ENCODE results near the gene ADSL. TPM values are rescaled to one million over a fixed set of nuclear protein-coding genes. Genes with fewer than 3 reads are reported as not detected.

ADSL gene
- total RNA-seq, 1 experiment from 2014 or later: 126 TPM

DNA sequence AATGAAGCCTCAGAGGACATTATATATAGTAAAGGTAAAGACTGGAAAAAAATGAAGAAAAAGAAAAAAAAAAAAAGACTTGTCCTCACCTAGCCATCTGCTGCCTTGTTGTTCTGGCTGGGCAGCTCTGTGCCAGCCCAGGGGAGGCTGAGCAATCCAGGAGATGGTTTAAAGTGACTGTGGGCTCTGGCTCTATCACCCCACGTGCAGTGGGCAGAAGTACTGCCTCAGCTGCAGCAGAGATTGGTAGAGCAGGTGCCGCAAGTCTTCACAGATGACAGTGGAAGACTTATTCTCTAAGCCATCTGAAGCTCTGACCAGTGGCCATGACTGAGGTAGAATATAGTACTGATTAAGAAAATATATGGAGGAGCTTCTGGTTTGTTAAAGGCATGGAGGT lies 86.3 kb downstream of the ADSL start (continued):
- TF ChIP-seq, protein P1, sequence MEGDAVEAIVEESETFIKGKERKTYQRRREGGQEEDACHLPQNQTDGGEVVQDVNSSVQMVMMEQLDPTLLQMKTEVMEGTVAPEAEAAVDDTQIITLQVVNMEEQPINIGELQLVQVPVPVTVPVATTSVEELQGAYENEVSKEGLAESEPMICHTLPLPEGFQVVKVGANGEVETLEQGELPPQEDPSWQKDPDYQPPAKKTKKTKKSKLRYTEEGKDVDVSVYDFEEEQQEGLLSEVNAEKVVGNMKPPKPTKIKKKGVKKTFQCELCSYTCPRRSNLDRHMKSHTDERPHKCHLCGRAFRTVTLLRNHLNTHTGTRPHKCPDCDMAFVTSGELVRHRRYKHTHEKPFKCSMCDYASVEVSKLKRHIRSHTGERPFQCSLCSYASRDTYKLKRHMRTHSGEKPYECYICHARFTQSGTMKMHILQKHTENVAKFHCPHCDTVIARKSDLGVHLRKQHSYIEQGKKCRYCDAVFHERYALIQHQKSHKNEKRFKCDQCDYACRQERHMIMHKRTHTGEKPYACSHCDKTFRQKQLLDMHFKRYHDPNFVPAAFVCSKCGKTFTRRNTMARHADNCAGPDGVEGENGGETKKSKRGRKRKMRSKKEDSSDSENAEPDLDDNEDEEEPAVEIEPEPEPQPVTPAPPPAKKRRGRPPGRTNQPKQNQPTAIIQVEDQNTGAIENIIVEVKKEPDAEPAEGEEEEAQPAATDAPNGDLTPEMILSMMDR (IDR thresholded peaks at IDR 0.05 in 2 of 3, conservative IDR thresholded peaks at IDR 0.05 in 1 of 3; ENCODE audit: borderline replicate concordance in 1 of 3, insufficient read depth in 1 of 3, low read depth in 2 of 3, low read length in 2 of 3): no peak
- no peak for TF ChIP-seq JUND (IDR thresholded peaks at IDR 0.05)
- TF ChIP-seq YY1 (IDR thresholded peaks at IDR 0.05; ENCODE audit: extremely low read depth, insufficient replicate concordance, low read depth, low read length): no peak

DNA sequence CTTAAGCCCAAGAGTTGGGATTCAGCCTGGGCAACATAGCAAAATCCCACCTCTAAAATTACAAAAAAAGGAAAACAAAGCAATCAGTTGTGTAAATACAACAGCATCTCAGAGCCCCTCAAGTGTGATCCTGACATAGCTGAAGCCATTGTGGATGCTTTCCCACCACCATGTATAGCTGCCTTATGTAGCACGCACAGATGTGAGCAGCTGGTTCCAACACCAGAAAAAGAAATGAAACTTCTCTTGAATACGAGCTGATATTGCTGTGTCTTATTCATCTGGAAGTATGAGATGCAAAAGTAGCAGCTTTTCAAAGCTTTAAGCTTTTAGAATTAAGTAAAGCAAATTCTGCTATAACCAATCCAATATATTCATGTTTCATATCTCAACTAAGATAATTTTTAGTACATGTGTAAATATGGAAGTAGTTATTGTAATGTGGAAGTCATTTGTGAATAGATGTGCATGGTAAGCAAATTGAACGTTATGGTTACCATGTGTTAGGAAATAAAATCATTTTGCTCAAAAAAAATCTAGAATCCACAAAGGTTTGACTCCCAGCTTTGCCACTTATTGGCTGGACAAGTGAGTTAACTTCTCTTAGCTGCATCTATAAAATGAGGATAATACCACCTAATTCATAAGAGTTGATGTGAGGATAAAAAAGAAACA lies 87.3 kb downstream of the ADSL start:
- DNase-seq (ENCODE audit: low read depth, low spot score): no peak
- no peaks in the 10 kb centered on the region for H3K27me3 ChIP-seq (ENCODE audit: insufficient read depth, low read length)
- H4K20me1 ChIP-seq (ENCODE audit: insufficient read depth): no peaks in the 10 kb centered on the region
- RAD21 ChIA-PET (ENCODE audit: low non-redundant PET in 1 of 2, low total read pairs in 2 of 2, uncharacterized antibody in 2 of 2, unreplicated experiment in 2 of 2): no interaction called here
- H3K36me3 ChIP-seq (ENCODE audit: control insufficient read depth in 1 of 2, insufficient read depth in 2 of 2, low read length in 2 of 2): peaks cover 0 to 4% of the 10 kb centered on the region in 2 experiments; a peak in 1 of 4 replicates
- H3K27ac ChIP-seq (ENCODE audit: low read depth, low read length): no peak overlapping the region
- H3K4me3 ChIP-seq (replicated peaks in 1 of 2; ENCODE audit: low read depth in 1 of 2, low read length in 2 of 2): no peak overlapping the region
- BruUV-seq (replicated peaks): no TSS peak
- POLR2A ChIA-PET: no interaction called here
- no peak overlapping the region for H3K9ac ChIP-seq (ENCODE audit: low read length)
- H3K4me2 ChIP-seq (ENCODE audit: low read length): no peak overlapping the region
- H3K79me2 ChIP-seq (ENCODE audit: insufficient read depth, low read length): 0 out of 2 replicates have a peak, but pooled peaks cover 3% of the 10 kb centered on the region
- no peaks in the 10 kb centered on the region for H3K9me3 ChIP-seq (ENCODE audit: control insufficient read depth in 1 of 2, insufficient read depth in 1 of 2, low read depth in 1 of 2, low read length in 2 of 2)
- CTCF ChIA-PET: interaction anchor here (0.6 kb wide), 1 partner anchor 412 kb away, joined by 3 read pairs; no protein-coding TSS in a partner anchor
- peaks cover 0 to 2% of the 10 kb centered on the region in 2 experiments; a peak in 1 of 4 replicates for H3K4me1 ChIP-seq (ENCODE audit: control insufficient read depth in 1 of 2, insufficient read depth in 2 of 2, low read length in 2 of 2)
- H3K9me2 ChIP-seq (ENCODE audit: insufficient read depth): no peaks in the 10 kb centered on the region
- TF ChIP-seq CBX3 (IDR thresholded peaks at IDR 0.05; ENCODE audit: low read depth) (no peak), CEBPB (IDR thresholded peaks at IDR 0.05; ENCODE audit: low read depth) (no peak), YY1 (IDR thresholded peaks at IDR 0.05; ENCODE audit: extremely low read depth, insufficient replicate concordance, low read depth, low read length) (no peak), ZFX (IDR thresholded peaks at IDR 0.05) (no peak), POLR2AphosphoS5 (IDR thresholded peaks at IDR 0.05; ENCODE audit: low read depth, low read length) (no peak), EGR1 (IDR thresholded peaks at IDR 0.05; ENCODE audit: low read depth) (no peak), SIN3A (IDR thresholded peaks at IDR 0.05; ENCODE audit: low read depth) (no peak), EZH2phosphoT487 (IDR thresholded peaks at IDR 0.05; ENCODE audit: borderline replicate concordance) (no peak), POLR2A (IDR thresholded peaks at IDR 0.05; ENCODE audit: borderline replicate concordance, extremely low read depth, insufficient read depth, insufficient read length) (no peak), FOSL1 (IDR thresholded peaks at IDR 0.05; ENCODE audit: low read depth) (no peak)
- TF ChIP-seq, protein P2, sequence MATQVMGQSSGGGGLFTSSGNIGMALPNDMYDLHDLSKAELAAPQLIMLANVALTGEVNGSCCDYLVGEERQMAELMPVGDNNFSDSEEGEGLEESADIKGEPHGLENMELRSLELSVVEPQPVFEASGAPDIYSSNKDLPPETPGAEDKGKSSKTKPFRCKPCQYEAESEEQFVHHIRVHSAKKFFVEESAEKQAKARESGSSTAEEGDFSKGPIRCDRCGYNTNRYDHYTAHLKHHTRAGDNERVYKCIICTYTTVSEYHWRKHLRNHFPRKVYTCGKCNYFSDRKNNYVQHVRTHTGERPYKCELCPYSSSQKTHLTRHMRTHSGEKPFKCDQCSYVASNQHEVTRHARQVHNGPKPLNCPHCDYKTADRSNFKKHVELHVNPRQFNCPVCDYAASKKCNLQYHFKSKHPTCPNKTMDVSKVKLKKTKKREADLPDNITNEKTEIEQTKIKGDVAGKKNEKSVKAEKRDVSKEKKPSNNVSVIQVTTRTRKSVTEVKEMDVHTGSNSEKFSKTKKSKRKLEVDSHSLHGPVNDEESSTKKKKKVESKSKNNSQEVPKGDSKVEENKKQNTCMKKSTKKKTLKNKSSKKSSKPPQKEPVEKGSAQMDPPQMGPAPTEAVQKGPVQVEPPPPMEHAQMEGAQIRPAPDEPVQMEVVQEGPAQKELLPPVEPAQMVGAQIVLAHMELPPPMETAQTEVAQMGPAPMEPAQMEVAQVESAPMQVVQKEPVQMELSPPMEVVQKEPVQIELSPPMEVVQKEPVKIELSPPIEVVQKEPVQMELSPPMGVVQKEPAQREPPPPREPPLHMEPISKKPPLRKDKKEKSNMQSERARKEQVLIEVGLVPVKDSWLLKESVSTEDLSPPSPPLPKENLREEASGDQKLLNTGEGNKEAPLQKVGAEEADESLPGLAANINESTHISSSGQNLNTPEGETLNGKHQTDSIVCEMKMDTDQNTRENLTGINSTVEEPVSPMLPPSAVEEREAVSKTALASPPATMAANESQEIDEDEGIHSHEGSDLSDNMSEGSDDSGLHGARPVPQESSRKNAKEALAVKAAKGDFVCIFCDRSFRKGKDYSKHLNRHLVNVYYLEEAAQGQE (IDR thresholded peaks at IDR 0.05; ENCODE audit: low read depth): no peak
- TF ChIP-seq, protein P3, sequence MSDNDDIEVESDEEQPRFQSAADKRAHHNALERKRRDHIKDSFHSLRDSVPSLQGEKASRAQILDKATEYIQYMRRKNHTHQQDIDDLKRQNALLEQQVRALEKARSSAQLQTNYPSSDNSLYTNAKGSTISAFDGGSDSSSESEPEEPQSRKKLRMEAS (IDR thresholded peaks at IDR 0.05): no peak
- TF ChIP-seq, protein P4, sequence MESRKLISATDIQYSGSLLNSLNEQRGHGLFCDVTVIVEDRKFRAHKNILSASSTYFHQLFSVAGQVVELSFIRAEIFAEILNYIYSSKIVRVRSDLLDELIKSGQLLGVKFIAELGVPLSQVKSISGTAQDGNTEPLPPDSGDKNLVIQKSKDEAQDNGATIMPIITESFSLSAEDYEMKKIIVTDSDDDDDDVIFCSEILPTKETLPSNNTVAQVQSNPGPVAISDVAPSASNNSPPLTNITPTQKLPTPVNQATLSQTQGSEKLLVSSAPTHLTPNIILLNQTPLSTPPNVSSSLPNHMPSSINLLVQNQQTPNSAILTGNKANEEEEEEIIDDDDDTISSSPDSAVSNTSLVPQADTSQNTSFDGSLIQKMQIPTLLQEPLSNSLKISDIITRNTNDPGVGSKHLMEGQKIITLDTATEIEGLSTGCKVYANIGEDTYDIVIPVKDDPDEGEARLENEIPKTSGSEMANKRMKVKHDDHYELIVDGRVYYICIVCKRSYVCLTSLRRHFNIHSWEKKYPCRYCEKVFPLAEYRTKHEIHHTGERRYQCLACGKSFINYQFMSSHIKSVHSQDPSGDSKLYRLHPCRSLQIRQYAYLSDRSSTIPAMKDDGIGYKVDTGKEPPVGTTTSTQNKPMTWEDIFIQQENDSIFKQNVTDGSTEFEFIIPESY (IDR thresholded peaks at IDR 0.05; ENCODE audit: extremely low read depth, insufficient replicate concordance, low read length): no peak
- TF ChIP-seq, protein P5, sequence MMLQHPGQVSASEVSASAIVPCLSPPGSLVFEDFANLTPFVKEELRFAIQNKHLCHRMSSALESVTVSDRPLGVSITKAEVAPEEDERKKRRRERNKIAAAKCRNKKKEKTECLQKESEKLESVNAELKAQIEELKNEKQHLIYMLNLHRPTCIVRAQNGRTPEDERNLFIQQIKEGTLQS (IDR thresholded peaks at IDR 0.05): no peak
- intact Hi-C loops (cut with micrococcal nuclease): loop anchor here (10.0 kb wide), 1 partner anchor 331 kb away; no protein-coding TSS in a partner anchor
- no peak overlapping the region for H2AFZ ChIP-seq (ENCODE audit: low read depth, low read length, poor library complexity, severe bottlenecking)
- ATAC-seq: no peak

All from HCT116 (cell line).